HCT116 (cell line): ENCODE measurements around the gene RHOG.

Source experiments
- CEBPB ChIP-seq: IDR thresholded peaks from 2 replicates; pipeline ENCODE4 v1.6.1; 2012; ENCODE audit warnings: low read depth
- EGR1 ChIP-seq: IDR thresholded peaks from 2 replicates; pipeline ENCODE4 v1.6.1; 2012; ENCODE audit warnings: low read depth
- EZH2phosphoT487 ChIP-seq: fragments of 200-600 bp; IDR thresholded peaks from 2 replicates; pipeline ENCODE4 v1.6.1; 2018; ENCODE audit warnings: antibody characterized with exemption, borderline replicate concordance
- POLR2A ChIP-seq: IDR thresholded peaks from 2 replicates; pipeline ENCODE4 v1.7.0; 2011; ENCODE audit warnings: borderline replicate concordance; ENCODE audit not compliant: insufficient read depth, insufficient read length; ENCODE audit errors: extremely low read depth
- POLR2AphosphoS5 ChIP-seq: IDR thresholded peaks from 2 replicates; pipeline ENCODE4 v1.6.1; 2011; ENCODE audit warnings: mild to moderate bottlenecking, low read depth, low read length, moderate library complexity
- RAD21 ChIP-seq: IDR thresholded peaks from 2 replicates; pipeline ENCODE4 v1.6.1; 2012; ENCODE audit warnings: low read depth, mild to moderate bottlenecking
- YY1 ChIP-seq: IDR thresholded peaks from 2 replicates; pipeline ENCODE4 v1.6.1; 2011; ENCODE audit warnings: low read length, low read depth, moderate library complexity, mild to moderate bottlenecking; ENCODE audit not compliant: insufficient replicate concordance; ENCODE audit errors: extremely low read depth
- ZNF274 ChIP-seq: fragments of 200-500 bp; sonication (Bioruptor generic); IDR thresholded peaks from 2 replicates; pipeline ENCODE4 v1.6.1; 2014; ENCODE audit warnings: mild to moderate bottlenecking, low read depth, low read length, inconsistent platforms
- TF ChIP-seq, protein P1 (sequence below), 3 experiments: fragments of 200-600 bp in 1 of 3; sonication (generic) in 1 of 3; IDR thresholded peaks in 2 of 3; conservative IDR thresholded peaks in 1 of 3; 2 replicates each; pipeline ENCODE4 v1.5.1; 2012 to 2017; ENCODE audit warnings: low read depth in 2 of 3, low read length in 2 of 3, antibody characterized with exemption in 1 of 3, borderline replicate concordance in 1 of 3, control low read depth in 1 of 3, mild to moderate bottlenecking in 1 of 3, mixed read lengths in 1 of 3, mixed run types in 1 of 3, moderate library complexity in 1 of 3; ENCODE audit not compliant: insufficient read depth in 1 of 3

DNA sequence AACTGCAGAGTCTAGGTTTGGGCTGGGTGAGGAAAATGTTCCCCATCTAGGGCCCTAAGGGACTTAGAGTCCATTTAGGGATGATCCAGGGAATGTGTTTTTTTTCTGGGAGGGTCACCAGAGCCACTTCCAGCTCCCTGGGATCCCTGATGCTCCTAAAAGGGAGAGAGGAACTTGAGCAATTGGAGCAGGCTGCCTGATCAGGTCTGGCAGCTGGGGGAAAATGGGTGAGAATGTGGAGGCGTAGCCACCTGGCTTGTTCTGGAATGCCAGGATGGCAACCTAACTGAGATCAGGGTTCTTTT, 31.2 kb downstream of the RHOG start:
- TF ChIP-seq, protein P1, sequence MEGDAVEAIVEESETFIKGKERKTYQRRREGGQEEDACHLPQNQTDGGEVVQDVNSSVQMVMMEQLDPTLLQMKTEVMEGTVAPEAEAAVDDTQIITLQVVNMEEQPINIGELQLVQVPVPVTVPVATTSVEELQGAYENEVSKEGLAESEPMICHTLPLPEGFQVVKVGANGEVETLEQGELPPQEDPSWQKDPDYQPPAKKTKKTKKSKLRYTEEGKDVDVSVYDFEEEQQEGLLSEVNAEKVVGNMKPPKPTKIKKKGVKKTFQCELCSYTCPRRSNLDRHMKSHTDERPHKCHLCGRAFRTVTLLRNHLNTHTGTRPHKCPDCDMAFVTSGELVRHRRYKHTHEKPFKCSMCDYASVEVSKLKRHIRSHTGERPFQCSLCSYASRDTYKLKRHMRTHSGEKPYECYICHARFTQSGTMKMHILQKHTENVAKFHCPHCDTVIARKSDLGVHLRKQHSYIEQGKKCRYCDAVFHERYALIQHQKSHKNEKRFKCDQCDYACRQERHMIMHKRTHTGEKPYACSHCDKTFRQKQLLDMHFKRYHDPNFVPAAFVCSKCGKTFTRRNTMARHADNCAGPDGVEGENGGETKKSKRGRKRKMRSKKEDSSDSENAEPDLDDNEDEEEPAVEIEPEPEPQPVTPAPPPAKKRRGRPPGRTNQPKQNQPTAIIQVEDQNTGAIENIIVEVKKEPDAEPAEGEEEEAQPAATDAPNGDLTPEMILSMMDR (IDR thresholded peaks at IDR 0.05 in 2 of 3, conservative IDR thresholded peaks at IDR 0.05 in 1 of 3; ENCODE audit: borderline replicate concordance in 1 of 3, insufficient read depth in 1 of 3, low read depth in 2 of 3, low read length in 2 of 3): no peak
- TF ChIP-seq POLR2A: no peak
- TF ChIP-seq POLR2AphosphoS5: no peak
- TF ChIP-seq RAD21: no peak
- no peak for TF ChIP-seq YY1
- TF ChIP-seq EZH2phosphoT487: no peak
- TF ChIP-seq ZNF274: no peak
- no peak for TF ChIP-seq CEBPB
- TF ChIP-seq EGR1: no peak
